ENCODE data around the gene DHRS7. TPM values are rescaled to one million over a fixed set of nuclear protein-coding genes. Genes with fewer than 3 reads are reported as not detected.
A peak's percentile ranks its signal among the peaks of the same experiment; 100 is the strongest.

Gene DHRS7
- total RNA-seq, 1 experiment from 2014 or later = 63.4 TPM

GRCh38 chr14:60095231-60095630, 70.0 kb downstream of the DHRS7 start:
- no peak for DNase-seq (ENCODE audit: low read depth)
- in situ Hi-C loops (cut with HindIII; ENCODE audit: low pct_unique_long_range_greater_than_20kb, low sequenced_read_pairs) = no loop called here

GRCh38 chr14:60094306-60094897, 70.8 kb downstream of the DHRS7 start:
- in situ Hi-C loops (cut with HindIII; ENCODE audit: low pct_unique_long_range_greater_than_20kb, low sequenced_read_pairs) = no loop called here
- DNase-seq (ENCODE audit: low read depth) = peak; percentile 53

Other genes with a start within 250 kb of the DHRS7 start
- not detected in 2 replicates for gene LRRC9, start 245.3 kb downstream of the DHRS7 start, total RNA-seq (2014; rRNA removed; shearing (Covaris generic); ENCODE audit: low replicate concordance)
- 30.7 and 58.9 TPM in 2 replicates for gene PCNX4, start 73.5 kb downstream of the DHRS7 start, total RNA-seq (2014; rRNA removed; shearing (Covaris generic); ENCODE audit: low replicate concordance)
- 32.4 and 34.2 TPM in 2 replicates for gene PPM1A, start 83.8 kb upstream of the DHRS7 start, total RNA-seq (2014; rRNA removed; shearing (Covaris generic); ENCODE audit: low replicate concordance)